ENCODE data around the gene C2CD2. TPM values are rescaled to one million over a fixed set of nuclear protein-coding genes. Genes with fewer than 3 reads are reported as not detected.

C2CD2 gene
- total and polyA plus RNA-seq, 2 experiments from 2014 or later: 4.5 to 16.2 TPM

DNA sequence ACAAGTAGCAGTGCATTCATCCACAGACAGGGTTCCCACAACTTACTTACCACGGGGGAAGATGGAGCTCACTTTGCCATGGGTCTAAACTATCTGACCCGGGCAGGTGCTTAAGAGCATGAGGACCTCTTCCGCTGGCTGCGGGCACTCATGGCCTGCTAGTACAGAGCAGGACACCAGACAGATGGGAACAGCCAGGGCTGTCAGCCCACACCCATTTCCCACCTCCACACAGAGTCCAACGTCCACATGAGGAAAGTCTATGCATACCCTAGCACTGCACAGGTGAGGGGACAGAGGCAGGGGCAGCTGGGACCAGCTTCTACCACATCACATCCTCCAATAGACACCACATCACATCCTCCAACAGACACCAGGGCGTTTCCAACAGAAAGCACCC lies 38.9 kb downstream of the C2CD2 start:
- no peak for ATAC-seq
- Mint-ChIP-seq H3K27me3 (ENCODE audit: insufficient read depth, low read depth, poor library complexity) (peaks cover 4% of the 10 kb centered on the region), H3K36me3 (ENCODE audit: low read depth) (peaks cover 24% of the 10 kb centered on the region), H3K4me3 (no peak overlapping the region), H3K9me3 (peaks cover 3% of the 10 kb centered on the region; the same call in 1 of the 3 replicates), H3K27ac (no peak overlapping the region), H3K4me1 (no peaks in the 10 kb centered on the region)
- H4K20me1 ChIP-seq (replicated peaks; ENCODE audit: insufficient read depth): no peaks in the 10 kb centered on the region
- no peaks in the 10 kb centered on the region for H3K36me3 ChIP-seq (ENCODE audit: insufficient read depth)
- no peaks in the 10 kb centered on the region for H3F3A ChIP-seq (replicated peaks; ENCODE audit: low read depth)
- H2AFZ ChIP-seq: no peak overlapping the region
- H3K4me1 ChIP-seq (ENCODE audit: insufficient read depth): no peaks in the 10 kb centered on the region
- no peak for TF ChIP-seq ZNF331 (CRISPR knock-in tag; IDR thresholded peaks at IDR 0.05; ENCODE audit: low read depth)
- no peak for TF ChIP-seq POLR2AphosphoS5 (IDR thresholded peaks at IDR 0.05; ENCODE audit: low read depth)
- H3K4me3 ChIP-seq: no peak overlapping the region
- H3K9me2 ChIP-seq (ENCODE audit: insufficient read depth): no peaks in the 10 kb centered on the region
- no peaks in the 10 kb centered on the region for H3K79me2 ChIP-seq (replicated peaks; ENCODE audit: insufficient read depth)
- no peak overlapping the region for H3K4me2 ChIP-seq
- DNase-seq (ENCODE audit: low spot score): no peak
- H3K27me3 ChIP-seq (ENCODE audit: insufficient read depth): no peaks in the 10 kb centered on the region
- no peak overlapping the region for H3K27ac ChIP-seq (ENCODE audit: low read depth)

DNA sequence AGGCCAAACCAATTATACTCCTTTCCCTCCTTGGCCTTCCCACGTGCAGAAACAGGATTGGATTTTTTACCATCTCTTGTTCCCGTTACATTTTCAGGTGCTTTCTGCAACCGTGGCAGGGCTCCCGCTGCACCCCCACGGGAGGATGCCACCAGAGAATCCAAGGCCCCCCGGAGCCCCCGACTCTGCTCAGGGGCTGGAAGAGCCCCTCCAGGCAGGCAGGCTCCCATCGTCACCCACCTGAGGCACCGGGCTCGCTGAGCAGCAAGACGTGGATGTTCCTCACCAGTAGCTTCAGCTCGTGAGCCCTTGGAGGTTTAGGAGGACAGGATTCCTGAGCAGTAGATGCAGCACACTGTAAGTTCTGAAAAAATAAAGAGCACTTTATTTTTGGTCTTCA lies 39.5 kb downstream of the C2CD2 start:
- ATAC-seq (no peak), DNase-seq (ENCODE audit: low spot score) (no peak)
- no peak overlapping the region for H3K4me2 ChIP-seq
- Mint-ChIP-seq H3K4me1 (no peaks in the 10 kb centered on the region), H3K4me3 (no peak overlapping the region), H3K27me3 (ENCODE audit: insufficient read depth, low read depth, poor library complexity) (peaks cover 4% of the 10 kb centered on the region), H3K27ac (no peak overlapping the region), H3K36me3 (ENCODE audit: low read depth) (peaks cover 24% of the 10 kb centered on the region), H3K9me3 (peaks cover 3% of the 10 kb centered on the region; the same call in 1 of the 3 replicates)
- H3K36me3 ChIP-seq (ENCODE audit: insufficient read depth): no peaks in the 10 kb centered on the region
- no peaks in the 10 kb centered on the region for H3K9me2 ChIP-seq (ENCODE audit: insufficient read depth)
- H3K27me3 ChIP-seq (ENCODE audit: insufficient read depth): no peaks in the 10 kb centered on the region
- no peak overlapping the region for H3K4me3 ChIP-seq
- H3K79me2 ChIP-seq (replicated peaks; ENCODE audit: insufficient read depth): no peaks in the 10 kb centered on the region
- H4K20me1 ChIP-seq (replicated peaks; ENCODE audit: insufficient read depth): no peaks in the 10 kb centered on the region
- H3K27ac ChIP-seq (ENCODE audit: low read depth): no peak overlapping the region
- TF ChIP-seq NANOG (IDR thresholded peaks at IDR 0.05; ENCODE audit: borderline replicate concordance): no peak
- no peak for TF ChIP-seq POLR2AphosphoS5 (IDR thresholded peaks at IDR 0.05; ENCODE audit: low read depth)
- TF ChIP-seq STAT1 (IDR thresholded peaks at IDR 0.05; ENCODE audit: unreplicated experiment): no peak
- TF ChIP-seq, protein P1, sequence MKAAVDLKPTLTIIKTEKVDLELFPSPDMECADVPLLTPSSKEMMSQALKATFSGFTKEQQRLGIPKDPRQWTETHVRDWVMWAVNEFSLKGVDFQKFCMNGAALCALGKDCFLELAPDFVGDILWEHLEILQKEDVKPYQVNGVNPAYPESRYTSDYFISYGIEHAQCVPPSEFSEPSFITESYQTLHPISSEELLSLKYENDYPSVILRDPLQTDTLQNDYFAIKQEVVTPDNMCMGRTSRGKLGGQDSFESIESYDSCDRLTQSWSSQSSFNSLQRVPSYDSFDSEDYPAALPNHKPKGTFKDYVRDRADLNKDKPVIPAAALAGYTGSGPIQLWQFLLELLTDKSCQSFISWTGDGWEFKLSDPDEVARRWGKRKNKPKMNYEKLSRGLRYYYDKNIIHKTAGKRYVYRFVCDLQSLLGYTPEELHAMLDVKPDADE (IDR thresholded peaks at IDR 0.05): no peak
- TF ChIP-seq EZH2 (IDR thresholded peaks at IDR 0.05; ENCODE audit: low read depth, unreplicated experiment): no peak
- TF ChIP-seq ZNF331 (CRISPR knock-in tag; IDR thresholded peaks at IDR 0.05; ENCODE audit: low read depth): no peak
- TF ChIP-seq ZNF114 (CRISPR knock-in tag; IDR thresholded peaks at IDR 0.05): no peak
- H3F3A ChIP-seq (replicated peaks; ENCODE audit: low read depth): no peaks in the 10 kb centered on the region
- no peak overlapping the region for H2AFZ ChIP-seq
- H3K4me1 ChIP-seq (ENCODE audit: insufficient read depth): no peaks in the 10 kb centered on the region

DNA sequence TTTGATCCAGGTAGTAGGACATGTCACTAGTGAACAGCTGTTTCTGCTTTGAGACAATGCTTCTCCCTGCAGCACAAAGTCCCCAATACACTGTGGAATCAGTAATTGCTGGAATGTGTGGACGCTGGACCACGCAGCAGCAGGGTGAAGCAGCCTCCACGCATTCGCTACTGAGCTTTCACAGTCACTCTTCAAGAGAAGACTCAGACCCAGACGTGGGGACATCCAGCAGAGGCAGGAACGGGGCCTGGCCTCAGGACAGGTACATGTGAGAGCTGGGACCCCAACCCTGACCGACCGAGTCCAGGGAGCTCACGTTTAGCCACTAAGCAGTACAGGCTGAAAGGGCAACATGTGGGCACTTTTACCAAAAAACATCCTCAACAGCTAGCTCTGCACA lies 40.6 kb downstream of the C2CD2 start:
- H3F3A ChIP-seq (replicated peaks; ENCODE audit: low read depth): no peaks in the 10 kb centered on the region
- H3K27ac Mint-ChIP-seq: no peak overlapping the region
- H3K9me3 Mint-ChIP-seq: peaks cover 3% of the 10 kb centered on the region; the same call in 1 of the 3 replicates
- no peaks in the 10 kb centered on the region for H3K79me2 ChIP-seq (replicated peaks; ENCODE audit: insufficient read depth)
- H3K4me1 Mint-ChIP-seq: no peaks in the 10 kb centered on the region
- H3K27ac ChIP-seq (ENCODE audit: low read depth): no peak overlapping the region
- H2AFZ ChIP-seq: no peak overlapping the region
- no peaks in the 10 kb centered on the region for H3K4me1 ChIP-seq (ENCODE audit: insufficient read depth)
- H3K4me3 Mint-ChIP-seq: no peak overlapping the region
- no peak for DNase-seq (ENCODE audit: low spot score)
- H3K27me3 Mint-ChIP-seq (ENCODE audit: insufficient read depth, low read depth, poor library complexity): peaks cover 4% of the 10 kb centered on the region
- no peak overlapping the region for H3K4me2 ChIP-seq
- H3K9me2 ChIP-seq (ENCODE audit: insufficient read depth): no peaks in the 10 kb centered on the region
- H3K27me3 ChIP-seq (ENCODE audit: insufficient read depth): no peaks in the 10 kb centered on the region
- ATAC-seq: no peak
- H3K36me3 ChIP-seq (ENCODE audit: insufficient read depth): no peaks in the 10 kb centered on the region
- no peak overlapping the region for H3K4me3 ChIP-seq
- H3K36me3 Mint-ChIP-seq (ENCODE audit: low read depth): peaks cover 24% of the 10 kb centered on the region
- no peaks in the 10 kb centered on the region for H4K20me1 ChIP-seq (replicated peaks; ENCODE audit: insufficient read depth)
- TF ChIP-seq, protein P2, sequence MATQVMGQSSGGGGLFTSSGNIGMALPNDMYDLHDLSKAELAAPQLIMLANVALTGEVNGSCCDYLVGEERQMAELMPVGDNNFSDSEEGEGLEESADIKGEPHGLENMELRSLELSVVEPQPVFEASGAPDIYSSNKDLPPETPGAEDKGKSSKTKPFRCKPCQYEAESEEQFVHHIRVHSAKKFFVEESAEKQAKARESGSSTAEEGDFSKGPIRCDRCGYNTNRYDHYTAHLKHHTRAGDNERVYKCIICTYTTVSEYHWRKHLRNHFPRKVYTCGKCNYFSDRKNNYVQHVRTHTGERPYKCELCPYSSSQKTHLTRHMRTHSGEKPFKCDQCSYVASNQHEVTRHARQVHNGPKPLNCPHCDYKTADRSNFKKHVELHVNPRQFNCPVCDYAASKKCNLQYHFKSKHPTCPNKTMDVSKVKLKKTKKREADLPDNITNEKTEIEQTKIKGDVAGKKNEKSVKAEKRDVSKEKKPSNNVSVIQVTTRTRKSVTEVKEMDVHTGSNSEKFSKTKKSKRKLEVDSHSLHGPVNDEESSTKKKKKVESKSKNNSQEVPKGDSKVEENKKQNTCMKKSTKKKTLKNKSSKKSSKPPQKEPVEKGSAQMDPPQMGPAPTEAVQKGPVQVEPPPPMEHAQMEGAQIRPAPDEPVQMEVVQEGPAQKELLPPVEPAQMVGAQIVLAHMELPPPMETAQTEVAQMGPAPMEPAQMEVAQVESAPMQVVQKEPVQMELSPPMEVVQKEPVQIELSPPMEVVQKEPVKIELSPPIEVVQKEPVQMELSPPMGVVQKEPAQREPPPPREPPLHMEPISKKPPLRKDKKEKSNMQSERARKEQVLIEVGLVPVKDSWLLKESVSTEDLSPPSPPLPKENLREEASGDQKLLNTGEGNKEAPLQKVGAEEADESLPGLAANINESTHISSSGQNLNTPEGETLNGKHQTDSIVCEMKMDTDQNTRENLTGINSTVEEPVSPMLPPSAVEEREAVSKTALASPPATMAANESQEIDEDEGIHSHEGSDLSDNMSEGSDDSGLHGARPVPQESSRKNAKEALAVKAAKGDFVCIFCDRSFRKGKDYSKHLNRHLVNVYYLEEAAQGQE (IDR thresholded peaks at IDR 0.05; ENCODE audit: unreplicated experiment): no peak
- TF ChIP-seq JUNB (IDR thresholded peaks at IDR 0.05; ENCODE audit: unreplicated experiment) (no peak), CREB1 (CRISPR knock-in tag; IDR thresholded peaks at IDR 0.05; ENCODE audit: low read depth) (no peak), STAT1 (IDR thresholded peaks at IDR 0.05; ENCODE audit: unreplicated experiment) (no peak), EZH2 (IDR thresholded peaks at IDR 0.05; ENCODE audit: low read depth, unreplicated experiment) (no peak), POLR2AphosphoS5 (IDR thresholded peaks at IDR 0.05; ENCODE audit: low read depth) (no peak), ZNF114 (CRISPR knock-in tag; IDR thresholded peaks at IDR 0.05) (no peak)
